ENCODE measurements around the gene PPP2R1B.

DNA sequence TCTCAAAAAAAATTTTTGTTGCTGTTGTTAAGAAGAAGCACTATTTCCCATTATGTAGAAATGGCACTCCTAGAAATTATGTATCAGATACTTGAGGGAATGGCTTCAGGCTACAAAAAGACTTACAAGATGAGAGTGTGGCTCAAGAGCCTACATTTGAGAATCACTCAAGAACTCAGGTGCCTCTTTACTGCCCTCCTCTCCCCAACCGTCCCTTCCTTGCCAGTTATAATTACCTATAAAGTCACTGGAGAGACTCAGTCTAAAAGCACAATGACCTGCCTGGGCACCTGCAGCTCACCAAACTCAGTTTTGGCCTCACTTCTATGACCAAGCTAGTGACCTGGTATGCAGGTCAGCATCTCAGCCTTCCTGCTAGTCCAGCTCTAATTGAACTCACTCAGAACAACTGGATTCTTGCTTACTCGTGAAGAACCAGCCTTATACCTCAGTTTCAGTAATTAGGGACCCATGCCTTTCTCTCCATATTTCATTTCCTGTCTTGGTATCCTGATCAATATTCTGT lies 41.9 kb upstream of the PPP2R1B start:
- no peak for TF ChIP-seq POLR2A (IDR thresholded peaks at IDR 0.05)
- no peak for TF ChIP-seq CTCF (IDR thresholded peaks at IDR 0.05)
